Endodermal cell (in vitro differentiated cells): ENCODE results near the gene KIF6. TPM values are rescaled to one million over a fixed set of nuclear protein-coding genes. Genes with fewer than 3 reads are reported as not detected.

ENCODE experiments used
- DNase-seq: peaks from one replicate; pipeline ENCODE4 v3.0.0-alpha.2; 2017
- H3K27ac ChIP-seq: 2 replicates; pipeline ENCODE4 v1.5.1; 2013; ENCODE audit warnings: mild to moderate bottlenecking, low read depth, low read length, moderate library complexity
- H3K27me3 ChIP-seq: 2 replicates; pipeline ENCODE4 v1.6.1; 2013; ENCODE audit warnings: mild to moderate bottlenecking, low read length, moderate library complexity; ENCODE audit not compliant: insufficient read depth, control insufficient read depth, poor library complexity, severe bottlenecking
- H3K36me3 ChIP-seq: 2 replicates; pipeline ENCODE4 v1.7.0; 2013; ENCODE audit warnings: mild to moderate bottlenecking, low read length, moderate library complexity; ENCODE audit not compliant: control insufficient read depth, insufficient read depth
- H3K4me1 ChIP-seq: one replicate; pipeline ENCODE4 v1.7.0; 2013; ENCODE audit warnings: low read length; ENCODE audit not compliant: control insufficient read depth, insufficient read depth
- H3K4me3 ChIP-seq: 2 replicates; pipeline ENCODE4 v1.5.1; 2013; ENCODE audit warnings: mild to moderate bottlenecking, low read length, moderate library complexity
- H3K9ac ChIP-seq: 2 replicates; pipeline ENCODE4 v1.6.1; 2013; ENCODE audit warnings: mild to moderate bottlenecking, low read length, moderate library complexity; ENCODE audit not compliant: poor library complexity, severe bottlenecking; ENCODE audit errors: extremely low read depth
- H3K9me3 ChIP-seq: 2 replicates; pipeline ENCODE4 v1.6.1; 2013; ENCODE audit warnings: mild to moderate bottlenecking, low read length, moderate library complexity; ENCODE audit not compliant: control insufficient read depth
- H3K27ac Mint-ChIP-seq: 2 replicates; pipeline ENCODE4 v1.8.0; 2020; ENCODE audit warnings: mixed read lengths
- H3K27me3 Mint-ChIP-seq: 2 replicates; pipeline ENCODE4 v1.8.0; 2021; ENCODE audit warnings: mild to moderate bottlenecking, mixed read lengths; ENCODE audit not compliant: insufficient read depth
- H3K36me3 Mint-ChIP-seq: 2 replicates; pipeline ENCODE4 v1.8.0; 2020; ENCODE audit warnings: low read depth, mixed read lengths
- H3K4me1 Mint-ChIP-seq: 2 replicates; pipeline ENCODE4 v1.8.0; 2020; ENCODE audit warnings: mixed read lengths
- H3K4me3 Mint-ChIP-seq: 2 replicates; pipeline ENCODE4 v1.8.0; 2020; ENCODE audit warnings: mild to moderate bottlenecking, moderate library complexity, mixed read lengths
- H3K9me3 Mint-ChIP-seq: 2 replicates; pipeline ENCODE4 v1.8.0; 2020; ENCODE audit warnings: mild to moderate bottlenecking, mixed read lengths
- WGBS, 2 experiments: methylation state at CpG; one replicate each; pipeline versions ENCODE4 v1.1.5 to v1.1.7; 2013; ENCODE audit warnings: missing lambda C conversion rate in 2 of 2, mixed read lengths in 1 of 2; ENCODE audit not compliant: insufficient coverage in 1 of 2, insufficient read length in 1 of 2; 5-methylcytosine and 5-hydroxymethylcytosine counted together
- total RNA-seq, 2 donors: library from RNA; stranded (reverse); fragmentation: NEBNext Ultra II Directional in 1 of 2; extraction: Animal tissue kit (Norgen Biotek cat#: 25700) in 1 of 2; gene quantifications; 2 replicates in 1 of 2; 3 replicates in 1 of 2; pipeline ENCODE4 v1.2.1, GENCODE V29; 2021
- TF ChIP-seq, protein P1 (sequence below): fragments of 200-600 bp; sonication (generic); conservative IDR thresholded peaks from 2 replicates; pipeline ENCODE4 v1.5.0; 2021; ENCODE audit warnings: antibody characterized with exemption, mild to moderate bottlenecking

KIF6 gene
- total RNA-seq, 2 donors from 2014 or later, result 0.62 to 1.1 TPM

DNA sequence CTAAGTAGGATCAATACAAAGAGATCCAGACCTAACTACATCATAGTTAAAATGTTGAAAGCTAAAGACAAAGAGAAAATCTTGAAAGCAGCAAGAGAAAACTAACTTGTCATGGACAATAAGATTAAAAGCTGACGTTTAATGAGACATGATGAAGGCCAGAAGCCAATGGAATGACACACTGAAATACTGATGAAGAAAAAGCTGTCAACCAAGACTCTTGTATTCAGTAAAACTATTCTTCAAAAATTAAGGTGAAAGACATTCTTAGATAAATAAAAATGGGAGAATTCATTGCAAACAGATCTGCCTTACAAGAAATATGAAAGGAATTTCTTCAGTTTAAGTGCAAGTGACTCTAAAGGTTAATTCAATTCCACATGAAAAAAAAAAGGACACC is 256.8 kb downstream of the KIF6 start:
- H3K4me3 Mint-ChIP-seq, result no peak overlapping the region
- Histone ChIP-seq H3K9ac (no peak overlapping the region), H3K27me3 (no peaks in the 10 kb centered on the region), H3K36me3 (no peaks in the 10 kb centered on the region), H3K4me3 (no peak overlapping the region), H3K27ac (no peak overlapping the region), H3K9me3 (peaks cover 24% of the 10 kb centered on the region), H3K4me1 (peaks cover 9% of the 10 kb centered on the region)
- H3K9me3 Mint-ChIP-seq, result peaks cover 3% of the 10 kb centered on the region
- no peak for DNase-seq
- H3K4me1 Mint-ChIP-seq, result peaks cover 14% of the 10 kb centered on the region
- WGBS, 2 experiments, result 91% methylated on average over 1 of the region's 1 CpG; no CpG with 5 or more reads in 1 of the 2 experiments
- H3K27me3 Mint-ChIP-seq, result peaks cover 6% of the 10 kb centered on the region
- no peak overlapping the region for H3K27ac Mint-ChIP-seq
- TF ChIP-seq, protein P1, sequence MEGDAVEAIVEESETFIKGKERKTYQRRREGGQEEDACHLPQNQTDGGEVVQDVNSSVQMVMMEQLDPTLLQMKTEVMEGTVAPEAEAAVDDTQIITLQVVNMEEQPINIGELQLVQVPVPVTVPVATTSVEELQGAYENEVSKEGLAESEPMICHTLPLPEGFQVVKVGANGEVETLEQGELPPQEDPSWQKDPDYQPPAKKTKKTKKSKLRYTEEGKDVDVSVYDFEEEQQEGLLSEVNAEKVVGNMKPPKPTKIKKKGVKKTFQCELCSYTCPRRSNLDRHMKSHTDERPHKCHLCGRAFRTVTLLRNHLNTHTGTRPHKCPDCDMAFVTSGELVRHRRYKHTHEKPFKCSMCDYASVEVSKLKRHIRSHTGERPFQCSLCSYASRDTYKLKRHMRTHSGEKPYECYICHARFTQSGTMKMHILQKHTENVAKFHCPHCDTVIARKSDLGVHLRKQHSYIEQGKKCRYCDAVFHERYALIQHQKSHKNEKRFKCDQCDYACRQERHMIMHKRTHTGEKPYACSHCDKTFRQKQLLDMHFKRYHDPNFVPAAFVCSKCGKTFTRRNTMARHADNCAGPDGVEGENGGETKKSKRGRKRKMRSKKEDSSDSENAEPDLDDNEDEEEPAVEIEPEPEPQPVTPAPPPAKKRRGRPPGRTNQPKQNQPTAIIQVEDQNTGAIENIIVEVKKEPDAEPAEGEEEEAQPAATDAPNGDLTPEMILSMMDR, result no peak
- no peaks in the 10 kb centered on the region for H3K36me3 Mint-ChIP-seq

DNA sequence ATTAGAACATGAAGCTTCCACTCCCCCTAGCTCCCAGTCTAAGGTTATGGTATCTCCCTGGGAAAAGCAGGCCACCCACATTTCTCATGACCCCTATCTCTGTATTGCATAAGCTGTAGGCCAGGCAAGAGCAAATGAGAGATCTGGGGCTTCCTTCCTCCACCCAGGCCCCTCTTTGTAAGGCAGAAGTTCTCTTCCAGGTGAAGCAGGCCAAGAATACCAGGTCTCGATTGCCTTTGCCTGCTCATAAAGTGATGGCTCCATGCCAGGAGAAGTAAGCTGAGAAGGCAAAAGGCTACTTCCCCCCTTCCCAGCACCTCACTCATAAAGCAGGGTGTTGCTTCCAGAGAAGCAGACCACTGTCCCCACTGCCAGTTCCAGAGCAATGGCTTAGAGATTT is 258.6 kb downstream of the KIF6 start:
- H3K9me3 ChIP-seq, result peaks cover 24% of the 10 kb centered on the region
- Mint-ChIP-seq H3K9me3 (peaks cover 3% of the 10 kb centered on the region), H3K27me3 (peaks cover 6% of the 10 kb centered on the region), H3K4me3 (no peak overlapping the region), H3K4me1 (peaks cover 14% of the 10 kb centered on the region), H3K27ac (no peak overlapping the region), H3K36me3 (no peaks in the 10 kb centered on the region)
- H3K9ac ChIP-seq, result no peak overlapping the region
- no peak overlapping the region for H3K4me3 ChIP-seq
- H3K36me3 ChIP-seq, result no peaks in the 10 kb centered on the region
- H3K27me3 ChIP-seq, result no peaks in the 10 kb centered on the region
- 90 to 100% methylated on average over 1 of the region's 1 CpG for WGBS, 2 experiments
- no peak overlapping the region for H3K27ac ChIP-seq
- DNase-seq, result no peak
- TF ChIP-seq, protein P1, result no peak
- peaks cover 9% of the 10 kb centered on the region for H3K4me1 ChIP-seq

DNA sequence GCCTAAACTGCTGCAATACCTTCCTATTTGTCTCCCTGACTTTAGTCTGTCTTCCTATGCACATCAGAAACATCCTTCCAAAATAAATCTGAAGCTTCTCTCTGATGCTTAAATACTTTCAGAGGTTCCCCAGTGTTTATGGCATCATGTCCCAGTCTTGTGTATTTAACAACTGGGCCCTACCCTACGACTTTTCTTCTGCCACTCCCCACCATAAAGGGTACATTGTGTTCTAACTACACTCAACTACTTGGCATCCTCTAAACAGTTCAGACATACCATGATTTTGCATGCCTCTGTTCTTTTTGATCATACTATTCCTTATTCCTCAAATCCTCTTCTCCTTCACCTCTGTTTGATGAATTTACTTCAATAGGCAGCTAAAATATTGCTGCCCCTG is 259.7 kb downstream of the KIF6 start:
- Histone ChIP-seq H3K4me1 (peaks cover 9% of the 10 kb centered on the region), H3K36me3 (no peaks in the 10 kb centered on the region), H3K27ac (no peak overlapping the region), H3K27me3 (no peaks in the 10 kb centered on the region), H3K4me3 (no peak overlapping the region), H3K9ac (no peak overlapping the region), H3K9me3 (peaks cover 24% of the 10 kb centered on the region)
- Mint-ChIP-seq H3K36me3 (no peaks in the 10 kb centered on the region), H3K27me3 (peaks cover 5% of the 10 kb centered on the region), H3K27ac (no peak overlapping the region), H3K4me1 (peaks cover 14% of the 10 kb centered on the region), H3K9me3 (peaks cover 6% of the 10 kb centered on the region), H3K4me3 (no peak overlapping the region)
- no peak for DNase-seq
- WGBS, 2 experiments, result 90 to 100% methylated on average over 1 of the region's 1 CpG
- TF ChIP-seq, protein P1, result no peak
